HCT116 (cell line): ENCODE measurements around the gene AWAT2. TPM values are rescaled to one million over a fixed set of nuclear protein-coding genes. Genes with fewer than 3 reads are reported as not detected.

ENCODE experiments used
- ATAC-seq: fragments of 200-7000 bp; cut with Tn5 transposase; 2 replicates; pipeline ENCODE4 v1.9.1; 2020; ENCODE audit warnings: mild to moderate bottlenecking, moderate library complexity
- BruUV-seq: library from RNA; stranded (reverse); fragments of 400-500 nt; replicated peaks from 2 replicates; lab custom pipeline; 2021; lab: Mats Ljungman, UMichigan
- CTCF ChIA-PET: fragments of 300-600 bp; sonication (Branson Sonifier 250); formaldehyde crosslinking; loops from one replicate; lab custom pipeline; 2021; ENCODE audit warnings: antibody characterized with exemption; lab: Charles Lee
- POLR2A ChIA-PET: fragments of 300-600, 350-600 bp; sonication (Branson Sonifier 250); formaldehyde crosslinking; loops from one replicate; lab custom pipeline; 2021; ENCODE audit warnings: antibody characterized with exemption; lab: Charles Lee
- RAD21 ChIA-PET, 2 experiments: fragments of 300-600 bp; sonication (Branson Sonifier 250); formaldehyde crosslinking; loops; one replicate each; lab custom pipeline; 2023; ENCODE audit warnings: low total read pairs in 2 of 2; ENCODE audit not compliant: uncharacterized antibody in 2 of 2, unreplicated experiment in 2 of 2, low non-redundant PET in 1 of 2; lab: Charles Lee
- DNase-seq: peaks from one replicate; pipeline ENCODE4 v3.0.0-alpha.2; 2010; ENCODE audit warnings: low read depth, low spot score
- H2AFZ ChIP-seq: fragments of 200-600 bp; shearing (Covaris generic), sonication (generic); 2 replicates; pipeline ENCODE4 v1.6.1; 2017; ENCODE audit warnings: low read depth, mixed run types, mixed read lengths, antibody characterized with exemption, low read length; ENCODE audit not compliant: poor library complexity, severe bottlenecking
- H3K27ac ChIP-seq: 2 replicates; pipeline ENCODE4 v1.5.1; 2012; ENCODE audit warnings: low read depth, low read length
- H3K27me3 ChIP-seq: fragments of 200-600 bp; sonication (generic); 2 replicates; pipeline ENCODE4 v1.6.1; 2016; ENCODE audit warnings: mixed run types, low read length, mixed read lengths; ENCODE audit not compliant: insufficient read depth
- H3K36me3 ChIP-seq, 2 experiments: fragments of 200-500 bp in 1 of 2; fragments of 200-600 bp in 1 of 2; sonication (Bioruptor generic) in 1 of 2; sonication (generic) in 1 of 2; 2 replicates each; pipeline versions ENCODE4 v1.5.1 to v1.6.1; 2014 to 2016; ENCODE audit warnings: low read length in 2 of 2, inconsistent platforms in 1 of 2, mixed read lengths in 1 of 2, mixed run types in 1 of 2; ENCODE audit not compliant: insufficient read depth in 2 of 2, control insufficient read depth in 1 of 2
- H3K4me1 ChIP-seq, 2 experiments: fragments of 200-600 bp in 1 of 2; sonication (generic) in 1 of 2; 2 replicates each; pipeline versions ENCODE4 v1.5.1 to v1.6.1; 2012 to 2017; ENCODE audit warnings: low read length in 2 of 2, inconsistent platforms in 1 of 2, mild to moderate bottlenecking in 1 of 2, mixed read lengths in 1 of 2, mixed run types in 1 of 2, moderate library complexity in 1 of 2; ENCODE audit not compliant: insufficient read depth in 2 of 2, control insufficient read depth in 1 of 2
- H3K4me2 ChIP-seq: fragments of 200-600 bp; sonication (generic); 2 replicates; pipeline ENCODE4 v1.6.1; 2017; ENCODE audit warnings: mixed run types, low read length, mixed read lengths
- H3K4me3 ChIP-seq, 2 experiments: fragments of 200-600 bp in 1 of 2; sonication (generic) in 1 of 2; replicated peaks in 1 of 2; 2 replicates each; pipeline ENCODE4 v1.5.1; 2011 to 2016; ENCODE audit warnings: low read length in 2 of 2, control low read depth in 1 of 2, low read depth in 1 of 2, mild to moderate bottlenecking in 1 of 2, mixed read lengths in 1 of 2, mixed run types in 1 of 2
- H3K79me2 ChIP-seq: fragments of 200-600 bp; sonication (generic); 2 replicates; pipeline ENCODE4 v1.6.1; 2017; ENCODE audit warnings: mild to moderate bottlenecking, mixed run types, low read length, moderate library complexity, mixed read lengths; ENCODE audit not compliant: insufficient read depth
- H3K9ac ChIP-seq: fragments of 200-600 bp; sonication (generic); 2 replicates; pipeline ENCODE4 v1.6.1; 2016; ENCODE audit warnings: low read length, mixed read lengths
- H3K9me2 ChIP-seq: fragments of 200-600 bp; sonication (generic), shearing (Covaris generic); 2 replicates; pipeline ENCODE4 v1.6.1; 2017; ENCODE audit warnings: mixed run types, mild to moderate bottlenecking, moderate library complexity; ENCODE audit not compliant: insufficient read depth
- H3K9me3 ChIP-seq, 2 experiments: fragments of 200-500 bp in 1 of 2; fragments of 200-600 bp in 1 of 2; sonication (Bioruptor generic) in 1 of 2; sonication (generic) in 1 of 2; 2 replicates each; pipeline ENCODE4 v1.6.1; 2014 to 2017; ENCODE audit warnings: low read length in 2 of 2, mixed read lengths in 2 of 2, inconsistent platforms in 1 of 2, low read depth in 1 of 2, mild to moderate bottlenecking in 1 of 2, mixed run types in 1 of 2, moderate library complexity in 1 of 2; ENCODE audit not compliant: control insufficient read depth in 1 of 2, insufficient read depth in 1 of 2
- H4K20me1 ChIP-seq: fragments of 200-600 bp; sonication (generic), shearing (Covaris generic); 2 replicates; pipeline ENCODE4 v1.6.1; 2017; ENCODE audit warnings: mixed run types, mild to moderate bottlenecking, moderate library complexity; ENCODE audit not compliant: insufficient read depth
- CBX3 ChIP-seq: IDR thresholded peaks from 2 replicates; pipeline ENCODE4 v1.6.1; 2012; ENCODE audit warnings: low read depth
- CEBPB ChIP-seq: IDR thresholded peaks from 2 replicates; pipeline ENCODE4 v1.6.1; 2012; ENCODE audit warnings: low read depth
- EGR1 ChIP-seq: IDR thresholded peaks from 2 replicates; pipeline ENCODE4 v1.6.1; 2012; ENCODE audit warnings: low read depth
- ELF1 ChIP-seq: IDR thresholded peaks from 2 replicates; pipeline ENCODE4 v1.6.1; 2012; ENCODE audit warnings: low read depth, borderline replicate concordance
- EZH2 ChIP-seq: fragments of 200-600 bp; sonication (generic); IDR thresholded peaks from 2 replicates; pipeline ENCODE4 v1.6.1; 2017; ENCODE audit warnings: antibody characterized with exemption, mixed run types
- EZH2phosphoT487 ChIP-seq: fragments of 200-600 bp; IDR thresholded peaks from 2 replicates; pipeline ENCODE4 v1.6.1; 2018; ENCODE audit warnings: antibody characterized with exemption, borderline replicate concordance
- FOSL1 ChIP-seq: IDR thresholded peaks from 2 replicates; pipeline ENCODE4 v1.6.1; 2012; ENCODE audit warnings: low read depth
- JUND ChIP-seq: IDR thresholded peaks from 2 replicates; pipeline ENCODE4 v1.6.1; 2012
- POLR2A ChIP-seq: IDR thresholded peaks from 2 replicates; pipeline ENCODE4 v1.7.0; 2011; ENCODE audit warnings: borderline replicate concordance; ENCODE audit not compliant: insufficient read depth, insufficient read length; ENCODE audit errors: extremely low read depth
- POLR2AphosphoS5 ChIP-seq: IDR thresholded peaks from 2 replicates; pipeline ENCODE4 v1.6.1; 2011; ENCODE audit warnings: mild to moderate bottlenecking, low read depth, low read length, moderate library complexity
- RAD21 ChIP-seq: IDR thresholded peaks from 2 replicates; pipeline ENCODE4 v1.6.1; 2012; ENCODE audit warnings: low read depth, mild to moderate bottlenecking
- SP1 ChIP-seq: IDR thresholded peaks from 2 replicates; pipeline ENCODE4 v1.6.1; 2012; ENCODE audit warnings: low read depth
- SRF ChIP-seq: IDR thresholded peaks from 2 replicates; pipeline ENCODE4 v1.6.1; 2012; ENCODE audit warnings: low read depth
- TCF7L2 ChIP-seq: IDR thresholded peaks from 2 replicates; pipeline ENCODE4 v1.7.0; 2011; ENCODE audit warnings: borderline replicate concordance, inconsistent platforms; ENCODE audit not compliant: insufficient read depth, insufficient read length; ENCODE audit errors: extremely low read depth
- YY1 ChIP-seq: IDR thresholded peaks from 2 replicates; pipeline ENCODE4 v1.6.1; 2011; ENCODE audit warnings: low read length, low read depth, moderate library complexity, mild to moderate bottlenecking; ENCODE audit not compliant: insufficient replicate concordance; ENCODE audit errors: extremely low read depth
- ZFX ChIP-seq: fragments of 450-650 bp; IDR thresholded peaks from 2 replicates; pipeline ENCODE4 v1.6.1; 2017
- intact Hi-C: fragments of 100-400 bp; cut with micrococcal nuclease; formaldehyde crosslinking; loops from 2 replicates; pipeline ENCODE4 v1.10.0; 2022
- total RNA-seq: library from RNA; stranded (reverse); gene quantifications from one replicate; pipeline ENCODE4 v1.2.1, GENCODE V29; 2021; ENCODE audit not compliant: unreplicated experiment
- TF ChIP-seq, protein P1 (sequence below): IDR thresholded peaks from 2 replicates; pipeline ENCODE4 v1.6.1; 2012; ENCODE audit warnings: low read depth
- TF ChIP-seq, protein P2 (sequence below), 3 experiments: fragments of 200-600 bp in 1 of 3; sonication (generic) in 1 of 3; IDR thresholded peaks in 2 of 3; conservative IDR thresholded peaks in 1 of 3; 2 replicates each; pipeline ENCODE4 v1.5.1; 2012 to 2017; ENCODE audit warnings: low read depth in 2 of 3, low read length in 2 of 3, antibody characterized with exemption in 1 of 3, borderline replicate concordance in 1 of 3, control low read depth in 1 of 3, mild to moderate bottlenecking in 1 of 3, mixed read lengths in 1 of 3, mixed run types in 1 of 3, moderate library complexity in 1 of 3; ENCODE audit not compliant: insufficient read depth in 1 of 3
- TF ChIP-seq, protein P3 (sequence below): IDR thresholded peaks from 2 replicates; pipeline ENCODE4 v1.6.1; 2011; ENCODE audit warnings: mild to moderate bottlenecking, low read length, moderate library complexity; ENCODE audit not compliant: insufficient replicate concordance; ENCODE audit errors: extremely low read depth

The AWAT2 gene
- total RNA-seq, 1 experiment from 2014 or later, result not detected

- intact Hi-C loops, result no loop called here
- BruUV-seq, result no TSS peak
These were observed 27.1 kb downstream of the AWAT2 start for GRCh38 chrX:70022616-70023015.

More at GRCh38 chrX:70022616-70023015, 27.1 kb downstream of the AWAT2 start:
- no peak overlapping the region for H3K4me3 ChIP-seq
- TF ChIP-seq EZH2 (no peak), SRF (no peak), TCF7L2 (no peak), EZH2phosphoT487 (no peak), POLR2A (no peak), JUND (no peak), YY1 (no peak), FOSL1 (no peak), POLR2AphosphoS5 (no peak), CEBPB (no peak), CBX3 (no peak), SP1 (no peak), EGR1 (no peak), ZFX (no peak), ELF1 (no peak), RAD21 (no peak)
- TF ChIP-seq, protein P1, sequence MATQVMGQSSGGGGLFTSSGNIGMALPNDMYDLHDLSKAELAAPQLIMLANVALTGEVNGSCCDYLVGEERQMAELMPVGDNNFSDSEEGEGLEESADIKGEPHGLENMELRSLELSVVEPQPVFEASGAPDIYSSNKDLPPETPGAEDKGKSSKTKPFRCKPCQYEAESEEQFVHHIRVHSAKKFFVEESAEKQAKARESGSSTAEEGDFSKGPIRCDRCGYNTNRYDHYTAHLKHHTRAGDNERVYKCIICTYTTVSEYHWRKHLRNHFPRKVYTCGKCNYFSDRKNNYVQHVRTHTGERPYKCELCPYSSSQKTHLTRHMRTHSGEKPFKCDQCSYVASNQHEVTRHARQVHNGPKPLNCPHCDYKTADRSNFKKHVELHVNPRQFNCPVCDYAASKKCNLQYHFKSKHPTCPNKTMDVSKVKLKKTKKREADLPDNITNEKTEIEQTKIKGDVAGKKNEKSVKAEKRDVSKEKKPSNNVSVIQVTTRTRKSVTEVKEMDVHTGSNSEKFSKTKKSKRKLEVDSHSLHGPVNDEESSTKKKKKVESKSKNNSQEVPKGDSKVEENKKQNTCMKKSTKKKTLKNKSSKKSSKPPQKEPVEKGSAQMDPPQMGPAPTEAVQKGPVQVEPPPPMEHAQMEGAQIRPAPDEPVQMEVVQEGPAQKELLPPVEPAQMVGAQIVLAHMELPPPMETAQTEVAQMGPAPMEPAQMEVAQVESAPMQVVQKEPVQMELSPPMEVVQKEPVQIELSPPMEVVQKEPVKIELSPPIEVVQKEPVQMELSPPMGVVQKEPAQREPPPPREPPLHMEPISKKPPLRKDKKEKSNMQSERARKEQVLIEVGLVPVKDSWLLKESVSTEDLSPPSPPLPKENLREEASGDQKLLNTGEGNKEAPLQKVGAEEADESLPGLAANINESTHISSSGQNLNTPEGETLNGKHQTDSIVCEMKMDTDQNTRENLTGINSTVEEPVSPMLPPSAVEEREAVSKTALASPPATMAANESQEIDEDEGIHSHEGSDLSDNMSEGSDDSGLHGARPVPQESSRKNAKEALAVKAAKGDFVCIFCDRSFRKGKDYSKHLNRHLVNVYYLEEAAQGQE, result no peak
- TF ChIP-seq, protein P2, sequence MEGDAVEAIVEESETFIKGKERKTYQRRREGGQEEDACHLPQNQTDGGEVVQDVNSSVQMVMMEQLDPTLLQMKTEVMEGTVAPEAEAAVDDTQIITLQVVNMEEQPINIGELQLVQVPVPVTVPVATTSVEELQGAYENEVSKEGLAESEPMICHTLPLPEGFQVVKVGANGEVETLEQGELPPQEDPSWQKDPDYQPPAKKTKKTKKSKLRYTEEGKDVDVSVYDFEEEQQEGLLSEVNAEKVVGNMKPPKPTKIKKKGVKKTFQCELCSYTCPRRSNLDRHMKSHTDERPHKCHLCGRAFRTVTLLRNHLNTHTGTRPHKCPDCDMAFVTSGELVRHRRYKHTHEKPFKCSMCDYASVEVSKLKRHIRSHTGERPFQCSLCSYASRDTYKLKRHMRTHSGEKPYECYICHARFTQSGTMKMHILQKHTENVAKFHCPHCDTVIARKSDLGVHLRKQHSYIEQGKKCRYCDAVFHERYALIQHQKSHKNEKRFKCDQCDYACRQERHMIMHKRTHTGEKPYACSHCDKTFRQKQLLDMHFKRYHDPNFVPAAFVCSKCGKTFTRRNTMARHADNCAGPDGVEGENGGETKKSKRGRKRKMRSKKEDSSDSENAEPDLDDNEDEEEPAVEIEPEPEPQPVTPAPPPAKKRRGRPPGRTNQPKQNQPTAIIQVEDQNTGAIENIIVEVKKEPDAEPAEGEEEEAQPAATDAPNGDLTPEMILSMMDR (IDR thresholded peaks at IDR 0.05 in 2 of 3, conservative IDR thresholded peaks at IDR 0.05 in 1 of 3; ENCODE audit: borderline replicate concordance in 1 of 3, insufficient read depth in 1 of 3, low read depth in 2 of 3, low read length in 2 of 3), result no peak
- TF ChIP-seq, protein P3, sequence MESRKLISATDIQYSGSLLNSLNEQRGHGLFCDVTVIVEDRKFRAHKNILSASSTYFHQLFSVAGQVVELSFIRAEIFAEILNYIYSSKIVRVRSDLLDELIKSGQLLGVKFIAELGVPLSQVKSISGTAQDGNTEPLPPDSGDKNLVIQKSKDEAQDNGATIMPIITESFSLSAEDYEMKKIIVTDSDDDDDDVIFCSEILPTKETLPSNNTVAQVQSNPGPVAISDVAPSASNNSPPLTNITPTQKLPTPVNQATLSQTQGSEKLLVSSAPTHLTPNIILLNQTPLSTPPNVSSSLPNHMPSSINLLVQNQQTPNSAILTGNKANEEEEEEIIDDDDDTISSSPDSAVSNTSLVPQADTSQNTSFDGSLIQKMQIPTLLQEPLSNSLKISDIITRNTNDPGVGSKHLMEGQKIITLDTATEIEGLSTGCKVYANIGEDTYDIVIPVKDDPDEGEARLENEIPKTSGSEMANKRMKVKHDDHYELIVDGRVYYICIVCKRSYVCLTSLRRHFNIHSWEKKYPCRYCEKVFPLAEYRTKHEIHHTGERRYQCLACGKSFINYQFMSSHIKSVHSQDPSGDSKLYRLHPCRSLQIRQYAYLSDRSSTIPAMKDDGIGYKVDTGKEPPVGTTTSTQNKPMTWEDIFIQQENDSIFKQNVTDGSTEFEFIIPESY, result no peak
- peak overlapping the region; percentile 30 for H3K4me2 ChIP-seq
- H2AFZ ChIP-seq, result no peak overlapping the region
- H3K9me3 ChIP-seq, result no peaks in the 10 kb centered on the region
- no peak for DNase-seq
- no peaks in the 10 kb centered on the region for H4K20me1 ChIP-seq
- POLR2A ChIA-PET, result no interaction called here
- no peak overlapping the region for H3K9ac ChIP-seq
- H3K79me2 ChIP-seq, result no peaks in the 10 kb centered on the region
- no peak for ATAC-seq
- H3K4me1 ChIP-seq, result peaks cover 8 to 33% of the 10 kb centered on the region in 2 experiments
- H3K27ac ChIP-seq, result no peak overlapping the region
- RAD21 ChIA-PET, result no interaction called here
- H3K9me2 ChIP-seq, result no peaks in the 10 kb centered on the region
- no peaks in the 10 kb centered on the region for H3K36me3 ChIP-seq
- CTCF ChIA-PET, result no interaction called here
- no peaks in the 10 kb centered on the region for H3K27me3 ChIP-seq
